ENCODE data around the gene SDCCAG8. TPM values are rescaled to one million over a fixed set of nuclear protein-coding genes. Genes with fewer than 3 reads are reported as not detected.

The SDCCAG8 gene
- total and polyA plus RNA-seq, 2 of the 8 experiments (the other 6 are each of a cell fraction or from before 2014, with no cell fraction given), result 15.6 to 21.0 TPM

- TF ChIP-seq CHD7 (IDR thresholded peaks at IDR 0.05; ENCODE audit: insufficient replicate concordance, low read length) (no peak), CHD1 (IDR thresholded peaks at IDR 0.05; ENCODE audit: low read depth, low read length) (no peak)
Measured at GRCh38 chr1:243345205-243345604, 89.4 kb downstream of the SDCCAG8 start (continued).

All from H1 (cell line).